Effector CD8-positive, alpha-beta T cell (primary cell): ENCODE measurements around the gene DNAJC3.

Experiments used
- DNase-seq: peaks from one replicate; lab custom pipeline; 2025; lab: John Stamatoyannopoulos, UW

The DNAJC3 gene

GRCh38 chr13:95841894-95842293 lies 165.0 kb downstream of the DNAJC3 start:
- no peak for DNase-seq

DNA sequence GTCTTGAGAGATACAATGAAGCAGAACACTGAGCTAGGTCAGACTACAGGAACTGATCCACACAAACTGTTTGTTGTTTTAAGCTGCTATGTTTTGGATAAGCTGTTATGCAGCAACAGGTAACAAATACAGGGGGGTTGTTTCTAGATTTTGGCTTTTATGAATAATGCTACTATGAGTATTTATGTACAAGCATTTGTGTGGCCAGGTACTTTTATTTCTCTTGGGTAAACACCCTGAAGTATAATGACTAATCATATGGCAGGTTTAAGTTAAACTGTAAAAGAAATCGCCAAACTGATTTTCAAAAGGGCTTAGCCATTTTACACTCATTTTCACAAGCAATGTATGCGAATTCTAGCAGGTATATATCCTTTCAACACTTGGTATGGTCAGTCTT lies 166.0 kb downstream of the DNAJC3 start:
- no peak for DNase-seq
